Measurements from ENCODE around the gene AK4.

The AK4 gene

GRCh38 chr1:65264197-65264929, 116.4 kb downstream of the AK4 start (continued):
- TF ChIP-seq TSHZ1 (tag by site-specific recombination; IDR thresholded peaks at IDR 0.05; ENCODE audit: borderline replicate concordance), result peak; percentile 46; the same call in 1 of the 2 replicates
- TF ChIP-seq ZNF530 (tag by site-specific recombination; IDR thresholded peaks at IDR 0.05; ENCODE audit: low read depth), result no peak
- TF ChIP-seq ZBTB49 (tag by site-specific recombination; IDR thresholded peaks at IDR 0.05; ENCODE audit: low read depth), result no peak
- no peak for TF ChIP-seq ZBTB10 (tag by site-specific recombination; IDR thresholded peaks at IDR 0.05)
- TF ChIP-seq KLF10 (tag by site-specific recombination; IDR thresholded peaks at IDR 0.05), result no peak
- no peak for TF ChIP-seq ZNF626 (tag by site-specific recombination; IDR thresholded peaks at IDR 0.05)
- no peak for TF ChIP-seq PBX3 (CRISPR knock-in tag; IDR thresholded peaks at IDR 0.05)
- no peak for TF ChIP-seq REST (tag by site-specific recombination; IDR thresholded peaks at IDR 0.05)
- TF ChIP-seq ZNF202 (tag by site-specific recombination; IDR thresholded peaks at IDR 0.05; ENCODE audit: borderline replicate concordance), result no peak
- TF ChIP-seq RBAK (tag by site-specific recombination; IDR thresholded peaks at IDR 0.05), result no peak
- TF ChIP-seq GFI1B (tag by site-specific recombination; IDR thresholded peaks at IDR 0.05), result no peak
- no peak; the same call in 1 of the 2 replicates for TF ChIP-seq CTCF (tag by site-specific recombination; IDR thresholded peaks at IDR 0.05)
- no peak for TF ChIP-seq ZNF280D (tag by site-specific recombination; IDR thresholded peaks at IDR 0.05)
- TF ChIP-seq ZNF2 (tag by site-specific recombination; IDR thresholded peaks at IDR 0.05), result peak; percentile 75
- no peak for TF ChIP-seq AEBP2 (tag by site-specific recombination; IDR thresholded peaks at IDR 0.05; ENCODE audit: borderline replicate concordance)

Measured in HEK293 (cell line).